Aorta (tissue), 5 donors: Measurements from ENCODE around the gene OLIG3. TPM values are rescaled to one million over a fixed set of nuclear protein-coding genes. Genes with fewer than 3 reads are reported as not detected.

ENCODE experiments used
- ATAC-seq: fragments of 200-7000 bp; cut with Tn5 transposase; one replicate; pipeline ENCODE4 v1.9.1; 2022; ENCODE audit warnings: moderate library complexity; ENCODE audit not compliant: low FRiP score
- DNase-seq, 2 donors: peaks; one replicate each; pipeline ENCODE4 v3.0.0-alpha.2; 2020
- H3K27ac ChIP-seq, 2 donors: one replicate each; pipeline ENCODE4 v1.5.1; 2013; ENCODE audit warnings: low read length in 2 of 2, mild to moderate bottlenecking in 2 of 2, moderate library complexity in 2 of 2, control low read depth in 1 of 2, inconsistent platforms in 1 of 2, low read depth in 1 of 2
- H3K27me3 ChIP-seq, 2 donors: one replicate each; pipeline ENCODE4 v1.6.1; 2013; ENCODE audit warnings: control low read depth in 1 of 2, low read length in 1 of 2, mild to moderate bottlenecking in 1 of 2, moderate library complexity in 1 of 2; ENCODE audit not compliant: insufficient read depth in 2 of 2, control insufficient read depth in 1 of 2
- H3K36me3 ChIP-seq, 2 donors: one replicate each; pipeline ENCODE4 v1.6.1; 2013; ENCODE audit warnings: control low read depth in 1 of 2, low read length in 1 of 2, mild to moderate bottlenecking in 1 of 2; ENCODE audit not compliant: insufficient read depth in 2 of 2, control insufficient read depth in 1 of 2
- H3K4me1 ChIP-seq, 2 donors: one replicate each; pipeline ENCODE4 v1.6.1; 2013; ENCODE audit warnings: low read length in 2 of 2, control low read depth in 1 of 2, mild to moderate bottlenecking in 1 of 2, moderate library complexity in 1 of 2; ENCODE audit not compliant: insufficient read depth in 2 of 2, control insufficient read depth in 1 of 2
- H3K4me3 ChIP-seq, 2 donors: one replicate each; pipeline ENCODE4 v1.5.1; 2013; ENCODE audit warnings: low read length in 2 of 2, control low read depth in 1 of 2, mild to moderate bottlenecking in 1 of 2
- H3K9me3 ChIP-seq: one replicate; pipeline ENCODE4 v1.6.1; 2013; ENCODE audit warnings: mild to moderate bottlenecking, low read length; ENCODE audit not compliant: control insufficient read depth
- WGBS, 2 donors: extraction: QIAGEN DNeasy Blood & Tissue Kit; methylation state at CpG; one replicate each; pipeline ENCODE4 v1.1.7; 2013; 5-methylcytosine and 5-hydroxymethylcytosine counted together
- intact Hi-C, 2 donors: fragments of 100-400 bp; cut with DNase I; formaldehyde crosslinking; loops; one replicate each; pipeline versions ENCODE4 v1.14.2 to v1.15.0; 2022
- polyA plus RNA-seq, 2 donors: library from polyadenylated mRNA; stranded (reverse); fragments of 200-250 nt; gene quantifications; one replicate each; pipeline ENCODE4 v1.2.3, GENCODE V29; 2013
- total RNA-seq, 2 donors: library from RNA; stranded (reverse); fragmentation: NEBNext Ultra II Directional; extraction: Animal tissue kit (Norgen Biotek cat#: 25700); gene quantifications; one replicate each; pipeline ENCODE4 v1.2.1, GENCODE V29; 2021
- donor health status: healthy with polysubstance abuse.
- donor health status: Bipolar disorder and iron deficiency.
- donor health status: DM: no; HTN: no; CAD: no.
- donor health status: DM: no; HTN: no; CAD: no.
- donor health status: DM: yes; HTN: yes; CAD: no.

OLIG3 gene
- total and polyA plus RNA-seq, 4 donors: not detected

DNA sequence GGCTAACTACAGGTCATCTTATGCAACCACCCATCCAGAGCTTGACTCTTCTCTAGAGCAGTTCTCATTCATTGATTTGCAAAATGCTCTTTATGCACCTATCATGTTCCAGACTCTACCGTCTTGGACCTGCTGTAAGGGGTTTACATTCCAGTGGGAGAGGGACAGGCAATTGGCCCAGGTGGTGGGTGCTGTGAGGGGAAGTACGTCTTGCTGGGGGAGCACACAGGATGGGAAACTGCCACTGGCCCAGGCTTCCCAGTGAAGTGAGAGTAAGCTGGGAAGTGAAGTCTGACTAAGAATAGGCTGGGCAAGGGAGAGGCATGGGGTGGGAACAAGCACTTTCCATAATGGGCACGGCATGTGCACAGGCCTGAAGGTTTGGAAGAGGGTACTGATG lies 13.8 kb downstream of the OLIG3 start:
- H3K36me3 ChIP-seq: no peaks in the 10 kb centered on the region
- 61 to 71% methylated on average over 3 of the region's 3 CpGs for WGBS, 2 donors
- H3K4me1 ChIP-seq: no peaks in the 10 kb centered on the region
- H3K27me3 ChIP-seq: no peaks in the 10 kb centered on the region
- no peak overlapping the region for H3K4me3 ChIP-seq
- no peak overlapping the region for H3K27ac ChIP-seq
- intact Hi-C loops: no loop called here
- DNase-seq (no peak), ATAC-seq (no peak)
- H3K9me3 ChIP-seq: peaks cover 7% of the 10 kb centered on the region

DNA sequence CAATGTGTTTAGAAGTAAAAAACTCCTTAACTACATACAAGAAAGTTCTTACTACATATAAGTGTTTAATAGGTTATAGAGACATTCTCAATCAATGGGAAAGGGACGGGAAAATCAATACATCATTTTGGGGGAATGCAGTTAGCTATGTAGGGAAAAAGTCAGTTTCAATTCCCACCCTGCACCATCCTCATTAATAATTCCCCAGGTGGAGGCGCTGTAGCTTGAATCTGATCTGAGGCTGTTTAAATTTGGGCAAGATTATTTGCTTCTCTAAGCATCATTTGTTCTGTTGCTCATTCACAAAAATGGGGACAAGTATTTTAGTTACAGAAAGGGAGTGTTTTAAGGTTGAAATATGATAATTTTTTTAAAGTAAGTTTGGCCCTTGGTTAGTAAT lies 19.1 kb downstream of the OLIG3 start:
- Histone ChIP-seq H3K4me1 (no peaks in the 10 kb centered on the region), H3K27me3 (peaks cover 0 to 5% of the 10 kb centered on the region in 2 donors), H3K27ac (no peak overlapping the region), H3K4me3 (no peak overlapping the region), H3K9me3 (peaks cover 1% of the 10 kb centered on the region), H3K36me3 (no peaks in the 10 kb centered on the region)
- no peak for ATAC-seq
- DNase-seq: no peak
- 44 to 51% methylated on average over 2 of the region's 2 CpGs for WGBS, 2 donors
- intact Hi-C loops: no loop called here

DNA sequence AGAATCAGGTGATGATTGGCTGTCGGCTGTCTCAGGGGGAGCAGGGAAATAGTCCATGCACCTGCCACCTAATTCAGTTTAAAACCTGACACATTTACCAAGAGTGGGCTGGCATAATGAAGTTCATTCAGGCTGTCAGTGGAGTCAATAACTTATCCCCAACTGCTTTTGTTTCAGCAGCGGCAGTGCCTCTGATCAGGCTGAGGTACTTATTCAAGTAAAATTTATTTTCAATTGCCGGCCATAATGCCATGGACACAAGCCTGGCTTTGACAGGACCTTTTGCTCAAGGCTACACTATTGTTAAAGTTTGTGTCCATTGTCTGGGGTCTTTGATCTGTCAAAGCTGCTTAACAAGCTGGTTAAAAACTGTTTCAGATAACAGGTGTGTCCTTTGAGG lies 20.6 kb downstream of the OLIG3 start:
- H3K36me3 ChIP-seq: no peaks in the 10 kb centered on the region
- 74 to 81% methylated on average over 3 of the region's 3 CpGs for WGBS, 2 donors
- H3K27me3 ChIP-seq: peaks cover 0 to 5% of the 10 kb centered on the region in 2 donors
- H3K4me3 ChIP-seq: no peak overlapping the region
- DNase-seq: no peak
- ATAC-seq: no peak
- intact Hi-C loops: no loop called here
- H3K4me1 ChIP-seq: no peaks in the 10 kb centered on the region
- peaks cover 1% of the 10 kb centered on the region for H3K9me3 ChIP-seq
- no peak overlapping the region for H3K27ac ChIP-seq

DNA sequence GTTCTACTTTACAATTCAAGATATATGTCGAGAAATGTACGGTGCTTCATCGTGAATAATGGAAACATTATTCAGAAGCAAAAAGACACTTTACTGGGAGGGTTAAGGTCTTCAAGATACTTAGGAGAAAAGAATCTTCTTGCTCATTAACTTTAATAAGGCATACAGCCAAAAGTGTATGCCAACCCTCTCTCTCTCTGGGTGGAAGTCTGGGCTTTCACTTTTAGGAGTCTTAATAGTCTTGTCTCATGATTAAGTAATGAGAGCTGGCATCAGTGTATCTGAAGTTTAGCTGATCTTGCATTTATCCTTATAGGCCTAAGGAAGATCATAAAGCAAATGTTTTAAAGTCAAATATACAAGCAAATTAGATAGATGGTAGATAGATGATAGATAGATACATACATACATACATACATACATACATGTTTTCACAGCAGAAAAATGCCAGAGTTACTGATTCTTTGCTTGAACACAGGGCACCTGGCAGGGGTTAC lies 21.5 kb downstream of the OLIG3 start:
- Histone ChIP-seq H3K9me3 (peaks cover 1% of the 10 kb centered on the region), H3K36me3 (no peaks in the 10 kb centered on the region), H3K27me3 (peaks cover 0 to 5% of the 10 kb centered on the region in 2 donors), H3K4me1 (no peaks in the 10 kb centered on the region), H3K27ac (no peak overlapping the region), H3K4me3 (no peak overlapping the region)
- ATAC-seq (no peak), DNase-seq (no peak)
- intact Hi-C loops: no loop called here
- 97% methylated on average over 3 of the region's 3 CpGs for WGBS, 2 donors

DNA sequence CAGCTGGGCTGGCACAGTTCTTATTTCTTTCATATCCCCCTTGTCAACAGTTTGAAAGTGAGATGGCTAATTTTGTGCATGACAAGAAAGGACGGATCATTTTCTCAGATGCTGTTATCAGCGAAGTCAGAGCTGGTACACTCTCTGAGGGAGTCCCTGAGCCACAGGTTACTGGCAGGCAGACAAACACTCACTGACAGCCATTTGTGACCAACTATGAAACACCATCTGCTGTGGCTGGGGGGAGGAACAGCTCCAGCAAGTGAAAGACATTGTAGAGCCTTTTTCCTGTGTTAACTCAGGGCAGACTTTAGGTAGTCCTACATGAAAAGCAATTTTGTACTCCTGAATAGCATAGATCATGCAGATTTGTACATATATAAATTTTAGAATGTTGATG lies 22.2 kb downstream of the OLIG3 start:
- no peak overlapping the region for H3K27ac ChIP-seq
- peaks cover 1% of the 10 kb centered on the region for H3K9me3 ChIP-seq
- ATAC-seq: no peak
- H3K36me3 ChIP-seq: no peaks in the 10 kb centered on the region
- intact Hi-C loops: no loop called here
- WGBS, 2 donors: 50 to 53% methylated on average over 2 of the region's 2 CpGs
- H3K4me1 ChIP-seq: no peaks in the 10 kb centered on the region
- DNase-seq: no peak
- H3K4me3 ChIP-seq: no peak overlapping the region
- peaks cover 0 to 5% of the 10 kb centered on the region in 2 donors for H3K27me3 ChIP-seq

DNA sequence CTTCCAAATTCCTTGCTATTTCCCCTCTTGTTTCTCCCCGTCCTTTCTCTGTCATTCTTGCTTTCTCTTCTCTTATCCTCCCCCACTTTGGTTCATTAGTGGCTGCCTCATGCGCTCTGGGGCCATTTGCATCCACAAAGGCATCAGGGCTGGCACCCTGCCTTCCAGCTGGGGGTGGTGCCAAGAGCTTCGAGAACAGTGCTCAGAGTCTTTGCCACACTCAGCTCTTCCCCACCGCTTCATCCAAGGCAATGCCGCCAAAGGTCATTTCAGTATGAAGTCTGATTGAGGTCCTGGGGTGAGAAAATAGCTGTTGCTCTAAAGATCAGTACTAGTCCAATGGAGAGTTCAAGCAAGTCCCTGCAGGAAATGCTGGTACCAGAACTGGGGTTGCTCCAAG lies 22.7 kb downstream of the OLIG3 start:
- ATAC-seq: no peak
- 57 to 65% methylated on average over 5 of the region's 5 CpGs for WGBS, 2 donors
- Histone ChIP-seq H3K4me3 (no peak overlapping the region), H3K27ac (no peak overlapping the region), H3K36me3 (no peaks in the 10 kb centered on the region), H3K4me1 (no peaks in the 10 kb centered on the region), H3K27me3 (peaks cover 0 to 5% of the 10 kb centered on the region in 2 donors), H3K9me3 (no peaks in the 10 kb centered on the region)
- DNase-seq: no peak
- intact Hi-C loops: no loop called here

DNA sequence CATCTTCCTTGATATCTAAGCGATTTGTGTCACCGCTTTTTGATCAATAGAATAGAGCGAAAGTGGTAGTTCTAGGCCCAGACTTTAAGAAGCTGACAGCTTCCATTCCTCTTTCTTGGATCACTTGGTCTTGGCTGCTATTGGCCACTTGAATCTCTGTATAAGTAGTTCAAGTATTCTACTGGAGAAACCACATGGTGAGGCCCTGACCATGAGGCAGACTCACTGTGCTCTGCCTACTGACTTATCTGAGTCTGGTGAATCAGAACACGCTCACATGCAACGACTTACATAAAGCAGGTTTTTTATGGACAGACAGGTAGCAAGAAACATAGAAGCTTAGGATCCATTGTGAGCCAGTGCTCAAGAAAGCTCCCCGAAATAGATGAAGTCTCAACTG lies 27.0 kb downstream of the OLIG3 start:
- H3K4me1 ChIP-seq: no peaks in the 10 kb centered on the region
- ATAC-seq: no peak
- peaks cover 0 to 1% of the 10 kb centered on the region in 2 donors for H3K27me3 ChIP-seq
- intact Hi-C loops: no loop called here
- DNase-seq: no peak
- no peaks in the 10 kb centered on the region for H3K9me3 ChIP-seq
- no peaks in the 10 kb centered on the region for H3K36me3 ChIP-seq
- no peak overlapping the region for H3K4me3 ChIP-seq
- H3K27ac ChIP-seq: no peak overlapping the region
- 93 to 95% methylated on average over 6 of the region's 6 CpGs for WGBS, 2 donors

DNA sequence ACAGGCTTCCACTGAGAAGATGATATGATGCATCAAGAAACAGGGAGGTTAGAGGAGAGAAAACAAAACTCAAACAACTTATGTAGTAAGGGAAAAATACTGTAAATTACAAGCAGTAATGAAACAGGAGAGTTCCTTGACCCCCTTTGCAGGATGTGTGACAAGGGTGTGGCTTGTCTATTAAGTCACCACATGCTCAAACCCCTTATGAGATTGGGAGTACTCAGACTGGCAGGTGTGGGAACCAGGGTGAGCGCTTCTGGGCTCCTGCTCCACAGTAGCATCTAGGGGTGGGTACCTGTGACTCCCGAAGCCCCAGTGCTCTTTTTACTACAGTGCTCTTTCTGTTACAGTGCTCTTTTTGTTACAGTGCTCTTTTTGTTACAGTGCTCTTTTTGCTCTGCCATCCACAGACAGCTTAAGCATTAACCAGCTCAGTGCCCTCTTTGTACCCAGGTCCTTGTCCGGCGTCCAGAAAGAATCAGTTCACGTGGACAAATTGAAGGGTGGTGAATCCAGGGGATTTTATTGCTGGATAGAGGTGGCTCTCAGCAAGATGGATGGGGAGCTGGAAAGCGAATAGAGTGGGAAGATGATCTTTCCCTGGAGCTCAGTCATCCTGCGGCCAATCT lies 28.7 kb downstream of the OLIG3 start:
- DNase-seq: no peak
- intact Hi-C loops: no loop called here
- H3K36me3 ChIP-seq: no peaks in the 10 kb centered on the region
- no peaks in the 10 kb centered on the region for H3K9me3 ChIP-seq
- 88 to 89% methylated on average over 7 of the region's 7 CpGs for WGBS, 2 donors
- ATAC-seq: no peak
- H3K27me3 ChIP-seq: no peaks in the 10 kb centered on the region
- H3K27ac ChIP-seq: no peak overlapping the region
- H3K4me3 ChIP-seq: no peak overlapping the region
- H3K4me1 ChIP-seq: no peaks in the 10 kb centered on the region

DNA sequence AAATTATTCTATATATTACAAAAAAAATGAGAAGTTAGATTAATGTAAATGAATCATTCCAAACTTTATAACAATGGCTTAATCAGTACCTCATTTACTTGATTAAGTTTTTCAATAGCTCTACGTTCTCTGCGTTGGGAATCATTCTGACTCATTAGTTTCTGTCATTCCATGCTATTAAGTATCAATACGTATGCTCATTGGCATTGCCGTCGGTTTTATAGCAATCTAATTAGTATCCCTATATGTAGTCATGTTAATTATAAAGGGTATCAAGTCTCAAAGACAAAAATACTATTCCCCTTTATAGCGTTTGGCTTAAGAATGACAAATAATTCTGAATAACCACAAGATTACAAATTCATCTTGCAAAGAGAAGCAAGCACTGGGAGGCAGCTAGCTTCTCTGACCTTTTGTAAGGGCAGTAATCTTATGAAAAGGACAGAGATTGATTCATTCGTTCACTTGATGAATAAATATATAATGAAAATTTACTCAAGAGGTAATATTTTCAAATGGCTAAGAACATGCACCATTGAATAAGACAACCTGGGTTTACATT lies 41.8 kb downstream of the OLIG3 start:
- Histone ChIP-seq H3K4me3 (no peak overlapping the region), H3K36me3 (no peaks in the 10 kb centered on the region), H3K27ac (no peak overlapping the region), H3K9me3 (no peaks in the 10 kb centered on the region), H3K27me3 (no peaks in the 10 kb centered on the region), H3K4me1 (no peaks in the 10 kb centered on the region)
- ATAC-seq (no peak), DNase-seq (no peak)
- intact Hi-C loops: no loop called here
- 73 to 84% methylated on average over 7 of the region's 7 CpGs for WGBS, 2 donors
